HG03135 (cell line): Measurements from ENCODE around the gene SYTL3.

Experiments
- ATAC-seq: cut with Tn5 transposase; IDR thresholded peaks from one replicate; pipeline ENCODE4 v1.9.1; 2021; ENCODE audit warnings: mild to moderate bottlenecking, moderate library complexity; ENCODE audit not compliant: unreplicated experiment

SYTL3 gene

GRCh38 chr6:158769771-158770432 is 120.0 kb downstream of the SYTL3 start:
- no peak for ATAC-seq

GRCh38 chr6:158770533-158771330 is 120.9 kb downstream of the SYTL3 start:
- no peak for ATAC-seq

GRCh38 chr6:158771399-158772152 is 121.7 kb downstream of the SYTL3 start:
- ATAC-seq, result no peak

GRCh38 chr6:158772172-158772571 is 122.3 kb downstream of the SYTL3 start:
- no peak for ATAC-seq

GRCh38 chr6:158772851-158773371 is 123.1 kb downstream of the SYTL3 start:
- no peak for ATAC-seq

GRCh38 chr6:158773581-158774449 is 124.0 kb downstream of the SYTL3 start:
- ATAC-seq, result no peak

GRCh38 chr6:158774717-158775449 is 125.0 kb downstream of the SYTL3 start:
- ATAC-seq, result no peak

GRCh38 chr6:158775832-158776231 is 126.0 kb downstream of the SYTL3 start:
- no peak for ATAC-seq

- no peak for ATAC-seq
These were observed 126.9 kb downstream of the SYTL3 start for GRCh38 chr6:158776737-158777136.

- no peak for ATAC-seq
These were observed 127.7 kb downstream of the SYTL3 start for GRCh38 chr6:158777510-158777909.

GRCh38 chr6:158778005-158778527 is 128.2 kb downstream of the SYTL3 start:
- no peak for ATAC-seq

GRCh38 chr6:158780246-158780884 is 130.5 kb downstream of the SYTL3 start:
- ATAC-seq, result no peak

GRCh38 chr6:158780988-158781691 is 131.3 kb downstream of the SYTL3 start:
- no peak for ATAC-seq

- no peak for ATAC-seq
These were observed 132.0 kb downstream of the SYTL3 start for GRCh38 chr6:158781692-158782373.

- no peak for ATAC-seq
These were observed 132.7 kb downstream of the SYTL3 start for GRCh38 chr6:158782432-158783166.

GRCh38 chr6:158783167-158783450 is 133.3 kb downstream of the SYTL3 start:
- ATAC-seq, result no peak

- no peak for ATAC-seq
These were observed 134.0 kb downstream of the SYTL3 start for GRCh38 chr6:158783851-158784250.
